ENCODE data around the gene UNC5C. TPM values are rescaled to one million over a fixed set of nuclear protein-coding genes. Genes with fewer than 3 reads are reported as not detected.

Gene UNC5C
- total and polyA plus RNA-seq, 10 of the 15 experiments (the other 5 are each of a cell fraction or from before 2014, with no cell fraction given): 0.02 to 2.0 (median 0.15) TPM; not detected in 1

- H3K79me2 ChIP-seq (ENCODE audit: control insufficient read depth, insufficient read depth, low read length): no peaks in the 10 kb centered on the region
- ATAC-seq (no peak), FAIRE-seq (no peak), DNase-seq (ENCODE audit: low read depth, low spot score) (no peak)
- SMC1A ChIA-PET (ENCODE audit: uncharacterized antibody, unreplicated experiment): interaction anchor here (1.3 kb wide), 1 partner anchor 11 kb away, joined by 3 read pairs; no protein-coding TSS in a partner anchor
- CTCF ChIA-PET: no interaction called here
- POLR2A ChIA-PET: no interaction called here
- H3K4me2 ChIP-seq (ENCODE audit: control insufficient read depth, insufficient read depth): no peak overlapping the region
- no TSS peak for BruUV-seq (replicated peaks)
- H3K4me3 ChIP-seq: no peak overlapping the region
- no peaks in the 10 kb centered on the region for H3K36me3 ChIP-seq (ENCODE audit: control insufficient read depth in 2 of 2, insufficient read depth in 2 of 2, low read length in 1 of 2)
- 46% methylated on average over 3 of the region's 3 CpGs for WGBS (ENCODE audit: insufficient coverage, insufficient replicate concordance, low lambda C conversion rate, missing lambda C conversion rate)
- H3K27ac ChIP-seq (ENCODE audit: control insufficient read depth, insufficient read depth): no peak overlapping the region
- H2AFZ ChIP-seq (ENCODE audit: control insufficient read depth, low read depth, low read length): no peak overlapping the region
- no peaks in the 10 kb centered on the region for H3K9me3 ChIP-seq (replicated peaks; ENCODE audit: control insufficient read depth, insufficient read depth, low read length)
- H4K20me1 ChIP-seq (ENCODE audit: control insufficient read depth, insufficient read depth): no peaks in the 10 kb centered on the region
- H3K27me3 ChIP-seq (replicated peaks in 1 of 2; ENCODE audit: control insufficient read depth in 2 of 2, insufficient read depth in 2 of 2, low read length in 1 of 2): no peaks in the 10 kb centered on the region; a peak in 1 of 4 replicates
- no peak overlapping the region for H3K9ac ChIP-seq (ENCODE audit: control insufficient read depth, insufficient read depth, low read length)
- RAD21 ChIA-PET (ENCODE audit: unreplicated experiment): no interaction called here
- intact Hi-C loops (cut with micrococcal nuclease; ENCODE audit: unreplicated experiment): loop anchor here (10.0 kb wide), 1 partner anchor 2004 kb away; no protein-coding TSS in a partner anchor
- no peaks in the 10 kb centered on the region for H3K4me1 ChIP-seq (ENCODE audit: control insufficient read depth, insufficient read depth, low read length)
- in situ Hi-C loops (cut with MboI): loop anchor here (25.0 kb wide), 1 partner anchor 886 kb away; no protein-coding TSS in a partner anchor
- no peak for TF ChIP-seq RFX5 (IDR thresholded peaks at IDR 0.05; ENCODE audit: low read depth, low read length)
- no peak for TF ChIP-seq SMC3 (IDR thresholded peaks at IDR 0.05; ENCODE audit: borderline replicate concordance, low read length)
- no peak for TF ChIP-seq CTCF (IDR thresholded peaks at IDR 0.05 in 2 of 3, conservative IDR thresholded peaks at IDR 0.05 in 1 of 3; ENCODE audit: control insufficient read depth in 2 of 3, extremely low read depth in 1 of 3, insufficient read depth in 1 of 3, low read depth in 3 of 3, low read length in 3 of 3)
- TF ChIP-seq CHD4 (IDR thresholded peaks at IDR 0.05): no peak
- no peak for TF ChIP-seq ZBTB40 (IDR thresholded peaks at IDR 0.05; ENCODE audit: borderline replicate concordance)
- no peak for TF ChIP-seq CREM (IDR thresholded peaks at IDR 0.05; ENCODE audit: low read depth)
- no peak for TF ChIP-seq MLLT1 (IDR thresholded peaks at IDR 0.05)
- TF ChIP-seq CUX1 (IDR thresholded peaks at IDR 0.05; ENCODE audit: insufficient replicate concordance, low read depth, low read length): no peak
- TF ChIP-seq KDM1A (IDR thresholded peaks at IDR 0.05; ENCODE audit: borderline replicate concordance): no peak
- no peak for TF ChIP-seq FOXK2 (IDR thresholded peaks at IDR 0.05)
- no peak for TF ChIP-seq ZNF622 (IDR thresholded peaks at IDR 0.05)
- TF ChIP-seq HDAC2 (IDR thresholded peaks at IDR 0.05): no peak
These were observed 397.5 kb downstream of the UNC5C start for GRCh38 chr4:95151255-95151654.

Measured in GM12878 (cell line).